Measurements from ENCODE around the gene TRIO. TPM values are rescaled to one million over a fixed set of nuclear protein-coding genes. Genes with fewer than 3 reads are reported as not detected.

The TRIO gene
- total and polyA plus RNA-seq, 4 experiments from 2014 or later = 0.09 to 11.5 (median 9.7) TPM; not detected in 1

- H3K27ac Mint-ChIP-seq = no peak overlapping the region
- peaks cover 0 to 3% (median 0%) of the 10 kb centered on the region in 8 donors for H3K9me3 Mint-ChIP-seq
- no peak for DNase-seq
- H3K4me3 ChIP-seq (ENCODE audit: low read length in 2 of 2) = no peak overlapping the region
- H3K36me3 ChIP-seq (ENCODE audit: insufficient read depth, low read length) = no peaks in the 10 kb centered on the region
- no peaks in the 10 kb centered on the region for H3K36me3 Mint-ChIP-seq
- H3K4me1 Mint-ChIP-seq = peaks cover 0 to 3% (median 1%) of the 10 kb centered on the region in 4 donors
- H3K27ac ChIP-seq (ENCODE audit: low read depth, low read length) = no peak overlapping the region
- peaks cover 1 to 4% of the 10 kb centered on the region in 2 donors for H3K27me3 Mint-ChIP-seq
- no peaks in the 10 kb centered on the region for H3K9me3 ChIP-seq (ENCODE audit: control insufficient read depth in 1 of 2, low read length in 2 of 2)
- H3K4me1 ChIP-seq (ENCODE audit: insufficient read depth, low read length) = no peaks in the 10 kb centered on the region
- ChIA-PET CTCF (ENCODE audit: partially characterized antibody) (interaction anchor here (1.0 to 10.2 kb wide), 5 partner anchors 11 to 252 kb away, joined by 3 to 175 read pairs (median 4); no protein-coding TSS in a partner anchor), POLR2A (ENCODE audit: partially characterized antibody) (no interaction called here)
- intact Hi-C loops (cut with micrococcal nuclease) = no loop called here
- no peak overlapping the region for H3K4me3 Mint-ChIP-seq
- H3K27me3 ChIP-seq (ENCODE audit: insufficient read depth, low read length) = no peaks in the 10 kb centered on the region
These were observed 253.6 kb downstream of the TRIO start for GRCh38 chr5:14396737-14397136.

DNA sequence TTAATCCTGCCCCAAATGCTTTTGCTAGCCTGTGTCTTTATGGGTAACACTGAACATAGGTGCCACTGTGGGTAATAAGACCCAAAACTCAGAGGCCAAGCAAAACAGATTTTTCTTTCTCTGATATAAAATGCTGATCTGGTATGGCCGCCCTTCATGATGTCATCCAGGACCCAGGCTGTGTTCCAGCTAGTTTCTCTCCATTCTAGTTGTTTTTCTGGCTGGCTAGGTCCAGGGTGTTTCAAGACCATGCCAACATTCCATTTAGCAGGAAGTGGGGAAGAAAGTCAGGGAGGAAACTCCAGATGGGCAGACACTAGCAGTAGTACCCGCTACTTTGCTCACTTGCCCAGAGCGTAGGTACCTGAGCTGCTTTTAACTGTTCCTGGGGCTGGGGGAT lies 254.6 kb downstream of the TRIO start:
- Mint-ChIP-seq H3K4me3 (no peak overlapping the region), H3K9me3 (peaks cover 0 to 2% (median 0%) of the 10 kb centered on the region in 8 donors), H3K27me3 (peaks cover 1 to 4% of the 10 kb centered on the region in 2 donors), H3K4me1 (peaks cover 2 to 10% (median 6%) of the 10 kb centered on the region in 4 donors), H3K27ac (no peak overlapping the region), H3K36me3 (no peaks in the 10 kb centered on the region)
- no peaks in the 10 kb centered on the region for H3K4me1 ChIP-seq (ENCODE audit: insufficient read depth, low read length)
- H3K36me3 ChIP-seq (ENCODE audit: insufficient read depth, low read length) = no peaks in the 10 kb centered on the region
- no peak for DNase-seq
- ChIA-PET POLR2A (ENCODE audit: partially characterized antibody) (no interaction called here), CTCF (ENCODE audit: partially characterized antibody) (interaction anchor here (1.0 to 10.2 kb wide), 9 partner anchors 10 to 259 kb away, joined by 3 to 175 read pairs (median 4); no protein-coding TSS in a partner anchor)
- H3K27me3 ChIP-seq (ENCODE audit: insufficient read depth, low read length) = no peaks in the 10 kb centered on the region
- H3K27ac ChIP-seq (ENCODE audit: low read depth, low read length) = no peak overlapping the region
- H3K4me3 ChIP-seq (ENCODE audit: low read length in 2 of 2) = no peak overlapping the region
- intact Hi-C loops (cut with micrococcal nuclease) = loop anchor here (2.0 kb wide), 2 partner anchors 31 to 45 kb away; no protein-coding TSS in a partner anchor
- no peaks in the 10 kb centered on the region for H3K9me3 ChIP-seq (ENCODE audit: control insufficient read depth in 1 of 2, low read length in 2 of 2)

DNA sequence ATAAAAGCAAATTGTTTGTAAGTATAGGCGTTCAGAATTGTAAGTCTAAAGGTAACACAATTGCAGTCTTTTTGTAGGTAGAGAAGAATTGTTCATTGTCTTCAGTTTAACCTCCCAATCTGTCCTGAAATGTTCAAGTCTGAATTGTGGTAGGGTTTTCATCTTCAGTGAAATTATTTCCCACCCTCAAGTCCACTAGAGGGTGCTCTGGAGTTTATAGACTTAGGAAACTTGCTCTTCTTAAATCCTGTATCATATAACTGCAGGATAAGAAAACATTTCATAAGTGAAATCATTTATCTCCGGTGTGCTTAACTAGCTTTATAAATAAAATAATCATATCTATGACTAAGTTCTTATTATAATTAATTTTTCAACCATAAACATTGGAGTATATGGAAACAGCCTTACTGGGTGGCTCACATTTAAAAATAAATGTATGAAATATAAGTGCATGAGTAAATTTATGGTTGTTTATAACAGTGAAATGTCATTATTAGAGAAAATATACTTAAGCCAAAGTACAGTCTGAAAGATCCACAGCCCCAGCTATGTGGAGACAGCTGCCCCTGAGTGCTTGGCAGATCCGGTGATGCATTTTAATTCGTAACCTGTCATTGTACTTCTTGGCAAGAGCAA lies 256.0 kb downstream of the TRIO start:
- intact Hi-C loops (cut with micrococcal nuclease) = loop anchor here (1.0 to 2.0 kb wide), 5 partner anchors 14 to 249 kb away; no protein-coding TSS in a partner anchor
- no peak overlapping the region for H3K4me3 Mint-ChIP-seq
- H3K27me3 Mint-ChIP-seq = peaks cover 1 to 4% of the 10 kb centered on the region in 2 donors
- Histone ChIP-seq H3K4me1 (ENCODE audit: insufficient read depth, low read length) (no peaks in the 10 kb centered on the region), H3K4me3 (ENCODE audit: low read length in 2 of 2) (no peak overlapping the region), H3K27ac (ENCODE audit: low read depth, low read length) (no peak overlapping the region), H3K27me3 (ENCODE audit: insufficient read depth, low read length) (no peaks in the 10 kb centered on the region), H3K36me3 (ENCODE audit: insufficient read depth, low read length) (no peaks in the 10 kb centered on the region), H3K9me3 (ENCODE audit: control insufficient read depth in 1 of 2, low read length in 2 of 2) (no peaks in the 10 kb centered on the region)
- H3K36me3 Mint-ChIP-seq = no peaks in the 10 kb centered on the region
- H3K4me1 Mint-ChIP-seq = peaks cover 3 to 12% (median 7%) of the 10 kb centered on the region in 4 donors
- peaks cover 0 to 3% (median 0%) of the 10 kb centered on the region in 8 donors for H3K9me3 Mint-ChIP-seq
- CTCF ChIA-PET (ENCODE audit: partially characterized antibody) = interaction anchor here (0.6 to 10.2 kb wide), 17 partner anchors 9 to 262 kb away, joined by 3 to 175 read pairs (median 5); partner anchors contain the start of gene OTULINL
- POLR2A ChIA-PET (ENCODE audit: partially characterized antibody) = interaction anchor here (2.1 kb wide), 2 partner anchors 16 to 183 kb away, joined by 7 to 14 read pairs; partner anchors contain the start of gene OTULINL
- no peak overlapping the region for H3K27ac Mint-ChIP-seq
- DNase-seq = peak in 4 of 5 donors; percentile 27 to 51 (median 44)

- Histone ChIP-seq H3K27me3 (ENCODE audit: insufficient read depth, low read length) (no peaks in the 10 kb centered on the region), H3K27ac (ENCODE audit: low read depth, low read length) (no peak overlapping the region), H3K4me3 (ENCODE audit: low read length in 2 of 2) (no peak overlapping the region), H3K36me3 (ENCODE audit: insufficient read depth, low read length) (no peaks in the 10 kb centered on the region), H3K9me3 (ENCODE audit: control insufficient read depth in 1 of 2, low read length in 2 of 2) (no peaks in the 10 kb centered on the region), H3K4me1 (ENCODE audit: insufficient read depth, low read length) (no peaks in the 10 kb centered on the region)
- ChIA-PET CTCF (ENCODE audit: partially characterized antibody) (interaction anchor here (1.1 to 10.2 kb wide), 15 partner anchors 10 to 261 kb away, joined by 3 to 175 read pairs (median 7); partner anchors contain the start of gene OTULINL), POLR2A (ENCODE audit: partially characterized antibody) (interaction anchor here (1.0 to 2.1 kb wide), 4 partner anchors 15 to 254 kb away, joined by 3 to 14 read pairs (median 6); partner anchors contain the start of gene OTULINL)
- H3K27ac Mint-ChIP-seq = no peak overlapping the region
- intact Hi-C loops (cut with micrococcal nuclease) = no loop called here
- DNase-seq = no peak
- no peak overlapping the region for H3K4me3 Mint-ChIP-seq
- H3K27me3 Mint-ChIP-seq = peaks cover 1 to 6% of the 10 kb centered on the region in 2 donors
- H3K36me3 Mint-ChIP-seq = no peaks in the 10 kb centered on the region
- H3K4me1 Mint-ChIP-seq = peaks cover 3 to 12% (median 7%) of the 10 kb centered on the region in 4 donors
- peaks cover 0 to 3% (median 0%) of the 10 kb centered on the region in 8 donors for H3K9me3 Mint-ChIP-seq
These were observed 256.9 kb downstream of the TRIO start for GRCh38 chr5:14400085-14400484.

- H3K27ac ChIP-seq (ENCODE audit: low read depth, low read length) = no peak overlapping the region
- POLR2A ChIA-PET (ENCODE audit: partially characterized antibody) = interaction anchor here (1.0 to 2.1 kb wide), 4 partner anchors 15 to 254 kb away, joined by 3 to 14 read pairs (median 6); partner anchors contain the start of gene OTULINL
- H3K4me1 ChIP-seq (ENCODE audit: insufficient read depth, low read length) = no peaks in the 10 kb centered on the region
- no peaks in the 10 kb centered on the region for H3K36me3 Mint-ChIP-seq
- peaks cover 1 to 6% of the 10 kb centered on the region in 2 donors for H3K27me3 Mint-ChIP-seq
- CTCF ChIA-PET (ENCODE audit: partially characterized antibody) = interaction anchor here (1.1 to 10.2 kb wide), 12 partner anchors 11 to 255 kb away, joined by 4 to 175 read pairs (median 7); partner anchors contain the start of gene OTULINL
- no peaks in the 10 kb centered on the region for H3K27me3 ChIP-seq (ENCODE audit: insufficient read depth, low read length)
- no peak overlapping the region for H3K4me3 Mint-ChIP-seq
- peak overlapping the region in 2 of 7 donors; percentile 32 to 45 for H3K27ac Mint-ChIP-seq
- peaks cover 0 to 3% (median 0%) of the 10 kb centered on the region in 8 donors for H3K9me3 Mint-ChIP-seq
- intact Hi-C loops (cut with micrococcal nuclease) = no loop called here
- no peak overlapping the region for H3K4me3 ChIP-seq (ENCODE audit: low read length in 2 of 2)
- DNase-seq = no peak
- peaks cover 3 to 12% (median 7%) of the 10 kb centered on the region in 4 donors for H3K4me1 Mint-ChIP-seq
- H3K36me3 ChIP-seq (ENCODE audit: insufficient read depth, low read length) = no peaks in the 10 kb centered on the region
- no peaks in the 10 kb centered on the region for H3K9me3 ChIP-seq (ENCODE audit: control insufficient read depth in 1 of 2, low read length in 2 of 2)
These were observed 257.5 kb downstream of the TRIO start for GRCh38 chr5:14400611-14401010.

DNA sequence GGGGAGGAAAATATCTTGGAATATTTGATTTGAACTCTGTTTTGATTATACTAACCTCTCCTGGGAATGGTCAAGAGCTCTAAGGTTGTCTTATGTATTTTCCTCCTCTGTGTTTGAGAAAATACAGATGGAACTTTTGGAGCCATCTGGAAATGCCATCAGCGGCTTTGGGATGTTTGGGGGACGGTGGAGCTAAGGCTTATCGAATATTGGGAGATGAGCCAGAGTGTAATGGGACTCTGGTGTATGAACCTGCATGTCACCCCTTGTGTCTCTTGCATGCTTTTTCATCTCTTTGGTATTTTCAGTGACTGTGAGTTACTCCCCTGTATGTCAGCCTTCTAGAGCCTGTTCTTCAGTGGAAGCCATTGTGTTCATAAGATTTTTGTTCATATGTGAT lies 258.5 kb downstream of the TRIO start:
- Mint-ChIP-seq H3K4me3 (no peak overlapping the region), H3K36me3 (no peaks in the 10 kb centered on the region), H3K27ac (peak overlapping the region in 1 of 7 donors; percentile 25), H3K9me3 (peaks cover 0 to 3% (median 0%) of the 10 kb centered on the region in 8 donors), H3K4me1 (peaks cover 3 to 12% (median 7%) of the 10 kb centered on the region in 4 donors), H3K27me3 (peaks cover 1 to 6% of the 10 kb centered on the region in 2 donors)
- H3K9me3 ChIP-seq (ENCODE audit: control insufficient read depth in 1 of 2, low read length in 2 of 2) = no peaks in the 10 kb centered on the region
- no peak for DNase-seq
- intact Hi-C loops (cut with micrococcal nuclease) = no loop called here
- no peaks in the 10 kb centered on the region for H3K36me3 ChIP-seq (ENCODE audit: insufficient read depth, low read length)
- no peaks in the 10 kb centered on the region for H3K27me3 ChIP-seq (ENCODE audit: insufficient read depth, low read length)
- ChIA-PET POLR2A (ENCODE audit: partially characterized antibody) (interaction anchor here (1.6 kb wide), 1 partner anchor 247 kb away, joined by 3 read pairs; no protein-coding TSS in a partner anchor), CTCF (ENCODE audit: partially characterized antibody) (interaction anchor here (0.9 to 10.2 kb wide), 4 partner anchors 8 to 247 kb away, joined by 3 to 175 read pairs (median 16); partner anchors contain the start of gene OTULINL)
- H3K4me3 ChIP-seq (ENCODE audit: low read length in 2 of 2) = no peak overlapping the region
- H3K4me1 ChIP-seq (ENCODE audit: insufficient read depth, low read length) = no peaks in the 10 kb centered on the region
- no peak overlapping the region for H3K27ac ChIP-seq (ENCODE audit: low read depth, low read length)

DNA sequence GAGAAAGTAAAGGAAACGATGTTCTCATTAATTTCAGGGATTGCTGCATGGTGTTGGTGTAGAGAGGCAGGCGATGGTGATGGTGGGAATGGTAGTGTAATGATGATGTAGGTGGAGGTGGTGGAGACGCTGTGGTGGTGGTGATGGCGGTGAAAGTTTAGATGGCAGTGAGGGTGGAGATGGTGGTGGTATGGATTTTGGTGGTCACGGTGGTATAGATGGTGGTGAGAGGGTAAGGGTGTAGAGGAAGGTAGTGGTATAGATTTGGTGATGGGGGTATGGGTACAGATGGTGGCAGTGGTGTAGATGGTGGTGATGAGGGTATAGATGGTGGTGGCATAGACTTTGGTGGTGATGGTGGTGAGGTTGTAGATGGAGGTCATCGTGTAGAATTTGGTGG lies 259.3 kb downstream of the TRIO start:
- Histone ChIP-seq H3K4me3 (ENCODE audit: low read length in 2 of 2) (no peak overlapping the region), H3K4me1 (ENCODE audit: insufficient read depth, low read length) (no peaks in the 10 kb centered on the region), H3K27ac (ENCODE audit: low read depth, low read length) (no peak overlapping the region), H3K36me3 (ENCODE audit: insufficient read depth, low read length) (no peaks in the 10 kb centered on the region), H3K9me3 (ENCODE audit: control insufficient read depth in 1 of 2, low read length in 2 of 2) (no peaks in the 10 kb centered on the region), H3K27me3 (ENCODE audit: insufficient read depth, low read length) (no peaks in the 10 kb centered on the region)
- Mint-ChIP-seq H3K27ac (peak overlapping the region in 4 of 7 donors; percentile 14 to 72 (median 33)), H3K27me3 (peaks cover 5 to 6% of the 10 kb centered on the region in 2 donors), H3K36me3 (no peaks in the 10 kb centered on the region), H3K4me1 (peaks cover 3 to 12% (median 7%) of the 10 kb centered on the region in 4 donors), H3K4me3 (no peak overlapping the region), H3K9me3 (peaks cover 0 to 3% (median 0%) of the 10 kb centered on the region in 8 donors)
- POLR2A ChIA-PET (ENCODE audit: partially characterized antibody) = interaction anchor here (1.6 kb wide), 1 partner anchor 246 kb away, joined by 3 read pairs; no protein-coding TSS in a partner anchor
- intact Hi-C loops (cut with micrococcal nuclease) = no loop called here
- no peak for DNase-seq
- CTCF ChIA-PET (ENCODE audit: partially characterized antibody) = interaction anchor here (0.9 to 10.2 kb wide), 4 partner anchors 9 to 246 kb away, joined by 3 to 175 read pairs (median 16); partner anchors contain the start of gene OTULINL

Data from CD4-positive, alpha-beta memory T cell (primary cell).